GM19238 (cell line): ENCODE data around the gene MT1F.
"Not testable (repeated sequence)": the region's sequence is repeated elsewhere in the genome, so short reads cannot be mapped to it uniquely, and the experiment has no call there.

Experiments used
- DNase-seq: peaks from one replicate; pipeline ENCODE4 v3.0.0; 2011; ENCODE audit warnings: low spot score; ENCODE audit not compliant: insufficient read length

The MT1F gene

GRCh38 chr16:56657555-56658326, at the start of gene MT1F:
TSS of gene MT1F (plus strand) at chr16:56657959. CDS start at chr16:56658059, 100 bp downstream.
- DNase-seq: peak; percentile 30

- DNase-seq: peak; percentile 92
Observed at GRCh38 chr16:56608043-56608875, 49.5 kb upstream of the MT1F start, which contains the start of gene MT2A. TSS of gene MT2A (plus strand) at chr16:56608584. CDS start at chr16:56608656, 72 bp downstream.

- DNase-seq: no peak
Observed at GRCh38 chr16:56608876-56609462, 48.8 kb upstream of the MT1F start.

GRCh38 chr16:56609463-56609921, 48.3 kb upstream of the MT1F start:
- peak; percentile 73 for DNase-seq

- DNase-seq: no peak
Observed at GRCh38 chr16:56610017-56610608, 47.6 kb upstream of the MT1F start.

GRCh38 chr16:56610609-56611111, 47.1 kb upstream of the MT1F start:
- DNase-seq: no peak

GRCh38 chr16:56611281-56611833, 46.4 kb upstream of the MT1F start:
- DNase-seq: no peak

GRCh38 chr16:56613706-56614105, 44.1 kb upstream of the MT1F start:
- no peak for DNase-seq

- DNase-seq: no peak
Observed at GRCh38 chr16:56614549-56614991, 43.2 kb upstream of the MT1F start.

GRCh38 chr16:56615353-56615752, 42.4 kb upstream of the MT1F start:
- no peak for DNase-seq

- DNase-seq: no peak
Observed at GRCh38 chr16:56616608-56617211, 41.0 kb upstream of the MT1F start.

GRCh38 chr16:56617212-56618085, 40.3 kb upstream of the MT1F start:
- DNase-seq: no peak

GRCh38 chr16:56618138-56618537, 39.6 kb upstream of the MT1F start:
- DNase-seq: no peak

GRCh38 chr16:56620339-56620897, 37.3 kb upstream of the MT1F start:
- no peak for DNase-seq

- DNase-seq: not testable (repeated sequence)
Observed at GRCh38 chr16:56621665-56622445, 35.9 kb upstream of the MT1F start.

GRCh38 chr16:56623184-56623583, 34.6 kb upstream of the MT1F start:
- not testable (repeated sequence) for DNase-seq

GRCh38 chr16:56623637-56624036, 34.1 kb upstream of the MT1F start:
- no peak for DNase-seq
